A673 (cell line): ENCODE data around the gene MRPL47. TPM values are rescaled to one million over a fixed set of nuclear protein-coding genes. Genes with fewer than 3 reads are reported as not detected.

Source experiments
- BruUV-seq: library from RNA; stranded (reverse); fragments of 400-500 nt; replicated peaks from 2 replicates; lab custom pipeline; 2021; lab: Mats Ljungman, UMichigan
- CTCF ChIA-PET: fragments of 300-600 bp; sonication (Branson Sonifier 250); formaldehyde crosslinking; loops from one replicate; lab custom pipeline; 2022; ENCODE audit warnings: antibody characterized with exemption; lab: Charles Lee
- POLR2A ChIA-PET: fragments of 300-600 bp; sonication (Branson Sonifier 250); formaldehyde crosslinking; loops from one replicate; lab custom pipeline; 2022; ENCODE audit warnings: antibody characterized with exemption; ENCODE audit not compliant: low non-redundant PET; lab: Charles Lee
- DNase-seq: peaks from one replicate; pipeline ENCODE4 v3.0.0-alpha.2; 2015; ENCODE audit warnings: low spot score
- H3K27ac ChIP-seq: fragments of 200-600 bp; sonication (generic); 2 replicates; pipeline ENCODE4 v1.5.1; 2016; ENCODE audit warnings: mixed run types, low read depth, mild to moderate bottlenecking, mixed read lengths, antibody characterized with exemption, low read length; ENCODE audit not compliant: poor library complexity, severe bottlenecking
- H3K27me3 ChIP-seq: fragments of 200-600 bp; sonication (generic); replicated peaks from 2 replicates; pipeline ENCODE4 v1.6.1; 2017; ENCODE audit warnings: mixed run types, low read depth, mild to moderate bottlenecking, mixed read lengths, antibody characterized with exemption, low read length; ENCODE audit not compliant: insufficient read depth, poor library complexity
- H3K36me3 ChIP-seq: fragments of 200-600 bp; sonication (generic); 2 replicates; pipeline ENCODE4 v1.6.1; 2016; ENCODE audit warnings: mixed run types, mild to moderate bottlenecking, mixed read lengths, antibody characterized with exemption, low read length; ENCODE audit not compliant: insufficient read depth, poor library complexity, severe bottlenecking
- H3K4me1 ChIP-seq: fragments of 200-600 bp; sonication (generic); 2 replicates; pipeline ENCODE4 v1.6.1; 2017; ENCODE audit warnings: mixed run types, mild to moderate bottlenecking, mixed read lengths, antibody characterized with exemption, low read length; ENCODE audit not compliant: insufficient read depth, poor library complexity, severe bottlenecking
- H3K4me3 ChIP-seq: fragments of 200-600 bp; sonication (generic); 2 replicates; pipeline ENCODE4 v1.5.1; 2016; ENCODE audit warnings: low read depth, mixed run types, mild to moderate bottlenecking, mixed read lengths, low read length; ENCODE audit not compliant: poor library complexity, severe bottlenecking
- H3K9me3 ChIP-seq: fragments of 200-600 bp; sonication (generic); 2 replicates; pipeline ENCODE4 v1.6.1; 2016; ENCODE audit warnings: mixed run types, low read depth, mild to moderate bottlenecking, mixed read lengths, antibody characterized with exemption, low read length; ENCODE audit not compliant: poor library complexity, severe bottlenecking
- CTCF ChIP-seq: fragments of 300-800, 200-600 bp; sonication (generic); conservative IDR thresholded peaks from 2 replicates; pipeline ENCODE4 v1.5.1; 2017; ENCODE audit warnings: low read depth, mild to moderate bottlenecking, antibody characterized with exemption, low read length, moderate library complexity, mixed read lengths
- EZH2 ChIP-seq: fragments of 200-600 bp; sonication (generic); IDR thresholded peaks from 2 replicates; pipeline ENCODE4 v1.6.1; 2017; ENCODE audit warnings: borderline replicate concordance, low read depth, mild to moderate bottlenecking, mixed read lengths, antibody characterized with exemption, low read length; ENCODE audit not compliant: poor library complexity, severe bottlenecking
- intact Hi-C: fragments of 100-400 bp; cut with micrococcal nuclease; formaldehyde crosslinking; loops from one replicate; pipeline ENCODE4 v1.10.0; 2022; ENCODE audit not compliant: unreplicated experiment
- total RNA-seq: library from RNA; stranded (reverse); gene quantifications from 2 replicates; pipeline ENCODE4 v1.2.3, GENCODE V29; 2021

MRPL47 gene
- total RNA-seq, 1 experiment from 2014 or later = 84.6 TPM

- Histone ChIP-seq H3K27ac (no peak overlapping the region), H3K4me3 (no peak overlapping the region), H3K4me1 (peaks cover 7% of the 10 kb centered on the region), H3K27me3 (no peaks in the 10 kb centered on the region), H3K9me3 (no peaks in the 10 kb centered on the region), H3K36me3 (peaks cover 76% of the 10 kb centered on the region)
- intact Hi-C loops = no loop called here
- ChIA-PET POLR2A (no interaction called here), CTCF (no interaction called here)
- no TSS peak for BruUV-seq
- DNase-seq = no peak
- TF ChIP-seq CTCF (no peak), EZH2 (no peak)
Observed at GRCh38 chr3:179599531-179599930, 4.9 kb downstream of the MRPL47 start.

- Histone ChIP-seq H3K27me3 (no peaks in the 10 kb centered on the region), H3K4me3 (no peak overlapping the region), H3K9me3 (no peaks in the 10 kb centered on the region), H3K27ac (no peak overlapping the region), H3K4me1 (peaks cover 4% of the 10 kb centered on the region), H3K36me3 (peaks cover 78% of the 10 kb centered on the region)
- peak; percentile 7 for DNase-seq
- POLR2A ChIA-PET = no interaction called here
- no peak for TF ChIP-seq CTCF
- TF ChIP-seq EZH2 = no peak
- CTCF ChIA-PET = no interaction called here
- BruUV-seq = no TSS peak
- intact Hi-C loops = no loop called here
Observed at GRCh38 chr3:179591313-179591712, 13.1 kb downstream of the MRPL47 start.

- peak overlapping the region; percentile 9 for H3K27ac ChIP-seq
- no TSS peak for BruUV-seq
- H3K27me3 ChIP-seq = no peaks in the 10 kb centered on the region
- TF ChIP-seq CTCF (no peak), EZH2 (no peak)
- ChIA-PET POLR2A (no interaction called here), CTCF (no interaction called here)
- no peak for DNase-seq
- H3K4me1 ChIP-seq = peaks cover 4% of the 10 kb centered on the region
- no peak overlapping the region for H3K4me3 ChIP-seq
- H3K9me3 ChIP-seq = no peaks in the 10 kb centered on the region
- H3K36me3 ChIP-seq = peaks cover 78% of the 10 kb centered on the region
- intact Hi-C loops = no loop called here
Observed at GRCh38 chr3:179590669-179591068, 13.8 kb downstream of the MRPL47 start.
